H1 (cell line): ENCODE results near the gene PRXL2A. TPM values are rescaled to one million over a fixed set of nuclear protein-coding genes. Genes with fewer than 3 reads are reported as not detected.

Source experiments
- EGR1 ChIP-seq: IDR thresholded peaks from 2 replicates; pipeline ENCODE4 v1.6.1; 2011; ENCODE audit warnings: low read depth, low read length, borderline replicate concordance
- RXRA ChIP-seq: IDR thresholded peaks from 2 replicates; pipeline ENCODE4 v1.6.1; 2011; ENCODE audit warnings: low read depth, mild to moderate bottlenecking, low read length, moderate library complexity; ENCODE audit not compliant: insufficient read depth
- polyA plus RNA-seq, 7 experiments: library from polyadenylated mRNA; depleted of rRNA in 3 of 7; stranded (reverse) in 5 of 7; unstranded in 2 of 7; fragments of >200 nt in 5 of 7; fragments of 200-250 nt in 2 of 7; gene quantifications; 1 replicate in 5 of 7; 2 replicates in 1 of 7; 4 replicates in 1 of 7; pipeline versions ENCODE4 v1.2.1 to v1.2.3, GENCODE V29; 2011 to 2013; ENCODE audit warnings: missing spikeins in 2 of 7, mixed read lengths in 2 of 7
- total RNA-seq: library from RNA; stranded (reverse); fragmentation: NEBNext Ultra II Directional; extraction: Animal tissue kit (Norgen Biotek cat#: 25700); gene quantifications from 2 replicates; pipeline ENCODE4 v1.2.1, GENCODE V29; 2021

The PRXL2A gene
- total and polyA plus RNA-seq, 2 of the 8 experiments (the other 6 are each of a cell fraction or from before 2014, with no cell fraction given) = 13.4 to 58.3 TPM

DNA sequence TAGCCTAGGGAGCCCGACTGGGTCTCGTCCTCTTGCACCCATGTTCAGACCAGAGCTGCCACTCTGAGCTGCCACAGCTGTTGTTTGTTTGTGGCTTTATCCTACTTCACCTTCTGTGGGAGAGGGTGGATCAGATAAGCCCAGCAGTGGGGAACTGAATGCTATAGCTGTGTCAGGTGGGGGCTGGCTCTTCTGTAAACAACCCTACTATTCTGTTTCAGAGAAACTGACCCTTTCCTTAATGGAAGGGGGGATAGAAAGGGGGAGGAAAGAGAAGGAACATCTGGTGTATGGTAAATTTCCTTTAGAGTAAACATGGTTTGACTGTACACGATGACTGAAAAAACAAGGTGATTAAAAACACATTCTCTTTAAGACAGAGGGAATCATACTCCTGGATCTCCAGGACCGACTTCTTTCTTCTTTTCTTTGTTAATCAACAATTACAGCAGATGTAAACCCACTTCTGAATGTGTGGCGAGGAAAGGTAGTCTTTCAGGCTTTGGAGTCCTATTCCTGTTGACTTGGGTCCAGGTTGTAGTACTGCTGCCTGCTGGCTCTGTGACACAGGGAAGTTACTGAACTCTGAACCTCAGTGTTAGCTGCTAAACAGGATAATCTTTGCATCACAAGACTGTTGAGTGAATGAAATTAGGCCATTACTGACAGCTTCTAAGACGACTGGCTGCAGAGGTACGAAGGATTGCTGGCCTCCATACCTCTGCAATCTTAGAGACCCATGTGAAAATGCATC is 6.0 kb downstream of the PRXL2A start (continued):
- TF ChIP-seq RXRA = no peak
- TF ChIP-seq EGR1 = no peak
